NCI-H2081 (cell line): ENCODE data around the gene GRK6.

Experiments used
- DNase-seq, 2 experiments: peaks; one replicate each; lab custom pipeline; 2025; lab: John Stamatoyannopoulos, UW

Gene GRK6

GRCh38 chr5:177440990-177441780, 14.7 kb downstream of the GRK6 start:
- DNase-seq, result no peak

- no peak for DNase-seq
Observed at GRCh38 chr5:177442066-177442826, 15.8 kb downstream of the GRK6 start.

DNA sequence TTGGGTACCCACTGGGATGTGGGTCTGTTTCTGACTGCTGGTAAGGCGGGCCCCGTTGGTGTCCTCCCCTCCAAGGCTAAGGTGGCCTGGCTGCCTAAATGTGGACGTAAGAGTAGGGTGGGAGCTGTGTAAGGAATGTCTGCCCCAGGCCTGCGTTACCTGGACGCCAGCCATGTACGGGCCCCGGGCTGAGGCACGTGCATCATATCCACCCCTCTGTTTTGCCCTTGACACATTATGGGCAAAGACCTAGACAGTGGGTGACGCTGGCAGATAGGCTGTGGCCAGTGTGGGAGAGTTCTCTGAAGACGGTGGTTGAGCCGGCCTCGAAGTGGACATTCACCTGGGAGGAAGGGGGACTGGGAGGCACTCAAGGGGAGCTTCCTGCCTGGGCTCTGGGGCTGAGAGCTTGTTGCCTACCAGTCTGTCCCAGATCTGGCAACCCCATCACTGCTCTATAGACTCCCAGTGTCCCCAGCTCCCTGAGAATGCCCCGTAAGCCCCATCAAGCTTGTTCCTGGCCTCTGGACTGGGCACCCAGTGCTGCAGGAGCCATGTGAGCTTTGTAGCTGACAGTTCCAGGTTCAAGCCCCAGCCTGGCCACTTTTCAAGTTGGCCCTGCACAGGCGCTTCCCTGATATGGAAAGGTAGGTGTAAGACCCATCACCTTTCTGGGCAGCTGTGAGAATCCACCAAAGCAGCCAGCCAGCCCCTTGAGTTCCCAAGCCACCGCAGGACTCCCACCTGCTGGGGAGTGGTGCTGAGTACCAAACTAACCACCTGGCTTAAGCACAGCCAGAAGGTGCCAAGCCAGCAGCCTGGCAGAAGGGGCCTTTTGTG, 16.9 kb downstream of the GRK6 start:
- DNase-seq, result no peak

GRCh38 chr5:177444106-177445051, 17.9 kb downstream of the GRK6 start:
- DNase-seq, result no peak

DNA sequence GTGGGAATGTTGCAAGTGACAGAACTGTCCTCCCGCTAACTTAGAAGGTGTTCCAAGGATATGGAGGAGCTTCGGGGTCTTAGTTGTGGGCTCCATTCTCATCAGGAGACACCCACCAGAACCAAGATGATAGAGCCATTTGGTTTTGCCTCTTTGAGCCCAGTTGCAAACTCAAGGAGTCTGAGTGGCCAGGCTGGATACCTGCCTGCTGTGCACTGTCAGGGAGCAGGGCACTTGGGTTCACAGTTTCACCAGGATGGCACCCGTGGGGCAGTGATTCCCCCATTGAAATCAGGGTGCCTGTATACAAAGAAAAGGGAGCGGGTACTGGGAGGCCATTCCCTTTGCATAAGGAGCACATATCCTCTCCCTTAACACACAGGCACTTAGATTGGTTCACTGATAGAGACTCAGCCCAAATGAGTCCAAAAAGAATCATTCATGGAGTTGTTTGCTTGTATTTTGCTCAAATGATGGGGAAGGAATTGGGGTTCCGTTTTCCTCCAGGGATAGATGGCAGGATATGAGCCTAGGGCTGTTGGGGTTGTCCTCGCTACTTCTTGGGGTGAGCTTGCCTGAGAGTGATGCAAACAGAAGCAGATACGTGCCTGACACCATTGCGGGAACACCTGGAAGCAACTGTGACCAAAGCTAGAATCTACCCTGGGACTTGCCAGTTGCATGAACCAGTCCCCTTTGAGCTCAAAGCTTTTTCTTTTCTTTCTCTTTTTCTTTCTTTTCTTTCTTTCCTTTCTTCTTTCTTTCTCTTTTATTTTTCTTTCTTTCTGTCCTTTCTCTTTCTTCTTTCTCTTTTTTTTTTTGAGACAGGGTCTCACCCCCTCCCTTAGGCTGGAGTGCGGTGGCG, 18.8 kb downstream of the GRK6 start:
- DNase-seq, result no peak

GRCh38 chr5:177445917-177446199, 19.4 kb downstream of the GRK6 start:
- DNase-seq, result no peak

DNA sequence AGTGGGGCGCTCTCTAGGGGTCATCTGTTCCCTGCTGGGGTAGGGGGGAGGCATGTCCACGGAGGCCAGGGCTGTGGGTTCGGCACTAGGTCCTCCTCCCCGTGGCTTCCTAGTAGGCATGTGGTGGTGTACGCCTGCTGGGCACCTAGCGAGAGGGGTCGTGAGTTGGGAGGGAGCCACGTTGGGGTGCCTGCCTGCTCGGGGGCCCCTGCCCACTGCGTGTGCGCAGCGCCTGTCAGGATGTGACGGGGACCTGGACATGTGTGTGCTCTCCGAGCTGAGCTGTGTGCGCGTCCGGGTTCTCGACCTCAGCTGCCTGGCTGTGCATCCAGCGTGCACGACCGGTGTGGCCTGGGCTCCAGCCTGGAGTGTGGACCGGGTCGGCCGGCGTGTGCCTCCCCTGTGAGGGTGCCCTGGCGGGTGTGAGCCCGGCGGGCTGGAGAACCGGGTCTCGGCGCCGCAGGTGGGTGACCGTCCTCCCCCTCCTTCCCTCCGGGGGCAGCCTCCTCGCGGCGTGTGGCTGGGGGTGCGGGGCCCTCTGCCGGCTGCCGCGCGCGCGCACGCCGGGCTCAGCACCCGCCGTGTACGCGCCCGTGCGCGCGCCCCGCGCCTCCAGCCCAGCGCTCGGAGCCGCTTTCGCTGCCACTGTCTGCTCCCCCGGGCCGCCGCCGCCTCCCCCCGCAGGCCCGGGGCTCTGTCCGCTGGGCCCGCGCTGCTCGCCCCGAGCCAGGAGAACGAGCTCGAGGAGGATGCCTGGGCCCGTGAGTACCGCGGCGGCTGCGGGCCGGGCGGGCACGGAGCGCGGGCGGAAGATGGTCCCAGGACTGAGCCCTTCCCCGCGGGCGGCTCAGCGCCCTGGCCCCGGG, 20.0 kb downstream of the GRK6 start, which contains the start of gene PRR7:
PRR7 (plus strand) TSS at position 615 of the 866 bp plus-strand sequence. CDS start 8,254 bp downstream, outside the sequence.
- DNase-seq, result peak; percentile 68 to 85

GRCh38 chr5:177447066-177447610, 20.7 kb downstream of the GRK6 start:
- peak; percentile 73 to 83 for DNase-seq

DNA sequence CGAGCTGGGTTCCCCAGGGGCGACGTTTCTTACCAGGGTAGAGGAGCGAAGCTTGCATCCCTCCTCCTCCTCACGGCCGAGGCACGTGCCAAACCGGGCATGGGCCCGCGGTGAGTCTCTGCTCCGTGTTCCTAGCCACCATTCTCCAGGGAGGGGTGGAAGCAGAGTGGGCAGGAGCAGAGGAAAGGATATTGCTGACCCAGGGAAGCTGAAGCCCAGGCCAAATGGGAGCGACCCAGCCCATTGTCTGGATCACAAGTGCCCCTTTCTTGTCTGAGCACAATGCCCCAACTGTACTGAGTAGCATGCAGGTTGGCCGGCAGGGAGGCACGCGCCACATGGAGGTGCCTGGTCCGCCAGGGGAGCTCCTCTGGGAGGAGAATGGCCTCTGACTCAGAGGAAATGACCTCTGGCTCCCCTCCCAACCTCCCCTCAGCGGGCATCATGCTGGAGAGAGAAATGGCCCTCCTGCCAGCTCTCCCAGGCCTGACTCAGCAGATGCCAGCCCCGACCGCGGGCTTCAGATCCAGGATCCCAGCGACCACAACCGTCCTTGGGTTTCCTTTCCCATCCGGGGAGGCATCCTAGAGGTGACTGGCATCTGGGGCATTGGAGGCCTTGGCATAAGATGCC, 21.3 kb downstream of the GRK6 start:
- DNase-seq, result peak; percentile 32 to 60

DNA sequence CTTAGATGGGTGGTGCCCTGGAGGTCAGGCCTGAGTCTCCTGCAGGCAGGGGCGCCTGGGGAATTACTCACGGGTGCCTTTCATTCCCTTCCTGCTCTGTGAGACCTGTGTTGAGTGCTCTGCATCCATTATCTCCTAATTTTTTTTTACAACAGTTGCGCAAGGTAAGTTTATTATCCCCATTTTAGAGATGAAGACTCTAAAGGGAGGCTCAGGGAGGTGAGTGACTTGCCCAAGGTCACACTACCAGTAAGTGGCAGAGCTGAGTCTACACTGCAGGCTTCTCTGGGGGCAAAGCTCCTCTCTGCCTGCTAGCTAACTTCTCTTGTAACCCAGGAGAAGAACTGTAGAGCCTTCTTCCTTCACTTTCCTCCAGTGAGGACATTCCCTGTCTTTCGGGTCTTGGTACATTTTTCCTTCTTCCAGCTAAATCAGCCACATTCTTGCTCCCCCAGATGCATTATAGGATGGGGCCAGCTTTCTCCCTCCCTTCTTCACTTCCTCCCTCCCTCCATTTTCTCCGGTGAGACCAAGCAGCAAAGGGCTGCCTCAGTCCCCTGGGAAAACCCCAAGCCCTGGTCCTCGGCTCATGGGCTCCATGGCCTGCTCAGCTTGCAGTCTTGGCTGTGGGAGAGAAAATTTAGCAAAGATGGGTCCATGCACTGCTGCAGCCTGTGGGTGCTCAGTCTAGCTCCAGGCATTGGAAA, 21.9 kb downstream of the GRK6 start:
- no peak for DNase-seq

- no peak for DNase-seq
Observed at GRCh38 chr5:177449140-177450061, 22.9 kb downstream of the GRK6 start.

GRCh38 chr5:177450667-177451424, 24.4 kb downstream of the GRK6 start:
- no peak for DNase-seq

DNA sequence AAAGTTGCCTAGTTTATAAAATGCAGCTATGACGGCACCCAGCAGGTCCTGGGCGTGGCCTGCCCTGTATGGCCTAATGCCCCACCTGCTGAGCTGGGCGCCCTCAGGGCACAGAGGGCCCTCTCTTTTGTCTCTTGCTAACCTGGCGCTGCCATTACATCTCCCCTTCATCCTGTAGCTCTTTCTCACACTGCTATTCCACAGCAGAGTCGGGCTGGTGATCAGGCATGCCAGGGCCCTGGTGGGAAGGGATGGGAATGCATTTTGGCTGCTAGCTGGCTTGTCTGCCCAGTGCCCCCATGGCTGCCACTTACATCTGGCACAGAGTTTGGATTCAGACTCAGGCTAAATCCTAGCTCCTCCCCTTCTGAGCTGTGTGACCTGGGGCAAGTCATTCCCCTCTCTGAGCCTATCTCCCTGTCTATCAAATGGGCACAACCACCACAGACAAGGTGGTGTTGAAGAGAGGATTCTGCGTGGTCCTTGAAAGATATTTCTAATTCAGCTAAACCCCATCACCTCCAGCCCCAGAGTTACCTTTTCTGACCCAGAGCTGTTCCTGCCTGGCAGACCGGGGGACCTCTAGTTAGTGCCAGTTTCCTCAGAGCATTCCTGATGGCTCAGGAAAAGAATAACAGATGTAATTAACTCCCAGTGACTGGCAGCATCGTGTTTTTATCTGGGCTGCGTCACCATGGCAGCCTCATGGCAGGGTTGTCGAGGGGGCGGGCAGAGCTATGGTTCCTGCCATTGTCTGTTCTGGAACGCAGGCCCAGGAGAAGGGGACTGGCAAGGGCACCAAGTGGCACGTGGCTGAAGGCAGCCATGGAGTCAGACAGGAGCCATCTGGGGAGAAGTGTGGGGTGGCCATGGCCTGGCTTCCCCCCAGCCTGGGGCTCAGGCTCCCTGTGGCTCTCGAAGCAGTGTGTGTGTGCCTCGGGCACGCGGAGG, 26.5 kb downstream of the GRK6 start:
- DNase-seq, result peak; percentile 51 to 64

- peak; percentile 47 to 69 for DNase-seq
Observed at GRCh38 chr5:177453852-177454396, 27.4 kb downstream of the GRK6 start.
